IMR-90 (cell line): Measurements from ENCODE around the gene HDAC8. TPM values are rescaled to one million over a fixed set of nuclear protein-coding genes. Genes with fewer than 3 reads are reported as not detected.

ENCODE experiments used
- ATAC-seq: fragments of 200-7000 bp; cut with Tn5 transposase; 2 replicates; pipeline ENCODE4 v1.9.1; 2020; ENCODE audit warnings: low read depth, mild to moderate bottlenecking, moderate library complexity
- BruUV-seq: library from RNA; stranded (reverse); fragments of 400-500 nt; replicated peaks from 2 replicates; lab custom pipeline; 2021; lab: Mats Ljungman, UMichigan
- CTCF ChIA-PET: fragments of 300-600 bp; formaldehyde crosslinking; extraction: SDS; loops from one replicate; lab custom pipeline; 2021; ENCODE audit warnings: antibody characterized with exemption; lab: Yijun Ruan, JAX
- POLR2A ChIA-PET: fragments of 300-600 bp; sonication (Branson Sonifier 250); formaldehyde crosslinking; loops from one replicate; lab custom pipeline; 2022; ENCODE audit warnings: antibody characterized with exemption; ENCODE audit not compliant: unreplicated experiment; lab: Charles Lee
- DNase-seq: peaks from one replicate; pipeline ENCODE4 v3.0.0; 2013
- H2AFZ ChIP-seq: replicated peaks from 2 replicates; pipeline ENCODE3; 2013; ENCODE audit warnings: low read length, mild to moderate bottlenecking; ENCODE audit not compliant: poor library complexity
- H2AK5ac ChIP-seq: 2 replicates; pipeline ENCODE4 v1.6.1; 2013; ENCODE audit warnings: low read depth, low read length, inconsistent platforms
- H2AK9ac ChIP-seq: replicated peaks from 2 replicates; pipeline ENCODE3; 2013; ENCODE audit warnings: mild to moderate bottlenecking, low read depth, low read length, moderate library complexity; ENCODE audit not compliant: poor library complexity
- H2BK120ac ChIP-seq: 2 replicates; pipeline ENCODE4 v1.6.1; 2013; ENCODE audit warnings: low read depth, low read length, inconsistent platforms
- H2BK15ac ChIP-seq: 3 replicates; pipeline ENCODE4 v1.6.1; 2013; ENCODE audit warnings: low read depth, low read length, inconsistent platforms
- H2BK20ac ChIP-seq: 2 replicates; pipeline ENCODE4 v1.6.1; 2013; ENCODE audit warnings: low read depth, mild to moderate bottlenecking, inconsistent platforms, low read length, moderate library complexity
- H2BK5ac ChIP-seq: 2 replicates; pipeline ENCODE4 v1.6.1; 2013; ENCODE audit warnings: mild to moderate bottlenecking, low read depth, low read length, inconsistent platforms; ENCODE audit not compliant: poor library complexity, severe bottlenecking
- H3K14ac ChIP-seq: replicated peaks from 2 replicates; pipeline ENCODE4 v1.6.1; 2013; ENCODE audit warnings: low read depth, low read length, inconsistent platforms
- H3K18ac ChIP-seq: 2 replicates; pipeline ENCODE4 v1.6.1; 2013; ENCODE audit warnings: low read depth, low read length, control low read depth
- H3K23ac ChIP-seq: 2 replicates; pipeline ENCODE4 v1.6.1; 2013; ENCODE audit warnings: low read depth, low read length, inconsistent platforms
- H3K27ac ChIP-seq: 2 replicates; pipeline ENCODE4 v1.5.1; 2013; ENCODE audit warnings: mild to moderate bottlenecking, control low read depth, low read length; ENCODE audit not compliant: insufficient read depth
- H3K27me3 ChIP-seq: 2 replicates; pipeline ENCODE4 v1.6.1; 2013; ENCODE audit warnings: low read length; ENCODE audit not compliant: control insufficient read depth, insufficient read depth
- H3K36me3 ChIP-seq: 2 replicates; pipeline ENCODE4 v1.6.1; 2013; ENCODE audit warnings: low read length, mixed read lengths; ENCODE audit not compliant: control insufficient read depth, insufficient read depth
- H3K4ac ChIP-seq: 2 replicates; pipeline ENCODE4 v1.6.1; 2013; ENCODE audit warnings: low read depth, low read length, inconsistent platforms
- H3K4me1 ChIP-seq: 2 replicates; pipeline ENCODE4 v1.6.1; 2013; ENCODE audit warnings: low read length, mixed read lengths; ENCODE audit not compliant: control insufficient read depth, insufficient read depth
- H3K4me2 ChIP-seq: 2 replicates; pipeline ENCODE4 v1.6.1; 2013; ENCODE audit warnings: low read depth, mild to moderate bottlenecking, control low read depth, low read length, moderate library complexity
- H3K4me3 ChIP-seq: 2 replicates; pipeline ENCODE4 v1.5.1; 2013; ENCODE audit warnings: low read depth, mild to moderate bottlenecking, control low read depth, low read length, moderate library complexity; ENCODE audit not compliant: insufficient read depth
- H3K56ac ChIP-seq: 2 replicates; pipeline ENCODE4 v1.6.1; 2013; ENCODE audit warnings: low read length, inconsistent platforms; ENCODE audit not compliant: insufficient read depth; ENCODE audit errors: extremely low read depth
- H3K79me1 ChIP-seq, 2 experiments: 2 replicates each; pipeline ENCODE4 v1.6.1; 2013; ENCODE audit warnings: low read length in 2 of 2, inconsistent platforms in 1 of 2, low read depth in 1 of 2
- H3K9ac ChIP-seq: 2 replicates; pipeline ENCODE4 v1.6.1; 2013; ENCODE audit warnings: low read depth, low read length, control low read depth
- H3K9me1 ChIP-seq: 2 replicates; pipeline ENCODE4 v1.6.1; 2013; ENCODE audit warnings: low read length, inconsistent platforms; ENCODE audit not compliant: insufficient read depth
- H3K9me3 ChIP-seq: 2 replicates; pipeline ENCODE4 v1.6.1; 2013; ENCODE audit warnings: low read length; ENCODE audit not compliant: control insufficient read depth, insufficient read depth
- H4K20me1 ChIP-seq: 2 replicates; pipeline ENCODE4 v1.6.1; 2013; ENCODE audit warnings: low read length, inconsistent platforms; ENCODE audit not compliant: insufficient read depth
- H4K5ac ChIP-seq: 2 replicates; pipeline ENCODE4 v1.6.1; 2013; ENCODE audit warnings: mild to moderate bottlenecking, low read depth, low read length, control low read depth
- H4K8ac ChIP-seq, 2 experiments: 2 replicates each; pipeline ENCODE4 v1.6.1; 2013; ENCODE audit warnings: low read depth in 2 of 2, low read length in 2 of 2, control low read depth in 1 of 2, inconsistent platforms in 1 of 2
- H4K91ac ChIP-seq: 2 replicates; pipeline ENCODE4 v1.6.1; 2013; ENCODE audit warnings: low read depth, low read length, inconsistent platforms; ENCODE audit not compliant: insufficient read depth
- CEBPB ChIP-seq: IDR thresholded peaks from 2 replicates; pipeline ENCODE4 v1.6.1; 2012; ENCODE audit warnings: low read depth, low read length, improper control_type of control experiment
- SMC3 ChIP-seq: fragments of 150-350 bp; IDR thresholded peaks from 2 replicates; pipeline ENCODE4 v1.6.1; 2016; ENCODE audit warnings: low read depth, mild to moderate bottlenecking, antibody characterized with exemption, low read length, moderate library complexity
- WGBS, 2 experiments: methylation state at CpG; one replicate each; pipeline versions ENCODE4 v1.1.5 to v1.1.7; 2013; ENCODE audit warnings: missing lambda C conversion rate in 2 of 2; ENCODE audit not compliant: insufficient read length in 1 of 2; ENCODE audit errors: extremely low coverage in 2 of 2; 5-methylcytosine and 5-hydroxymethylcytosine counted together
- dilution Hi-C: fragments of 300-500 bp; cut with HindIII; formaldehyde crosslinking; loops from one replicate; pipeline ENCODE4 v1.14.3; 2018; ENCODE audit warnings: low sequenced_read_pairs; ENCODE audit not compliant: unreplicated experiment
- in situ Hi-C: fragments of 300-500 bp; cut with MboI; formaldehyde crosslinking; loops from 3 replicates; pipeline ENCODE4 v1.14.3; 2019; ENCODE audit warnings: low sequenced_read_pairs, inconsistent platforms, mixed read lengths
- intact Hi-C: fragments of 100-400 bp; cut with micrococcal nuclease; formaldehyde crosslinking; loops from 2 replicates; pipeline ENCODE4 v1.10.0; 2022
- polyA plus RNA-seq, 3 experiments: library from polyadenylated mRNA; depleted of rRNA; stranded (reverse); fragments of >200 nt; gene quantifications; 2 replicates each; pipeline ENCODE4 v1.2.3, GENCODE V29; 2012; ENCODE audit warnings: low replicate concordance in 1 of 3
- total RNA-seq: library from RNA; depleted of rRNA; stranded (reverse); fragments of >200 nt; gene quantifications from 2 replicates; pipeline ENCODE4 v1.2.3, GENCODE V29; 2012

The HDAC8 gene
- total and polyA plus RNA-seq, 2 of the 4 experiments (the other 2 are of a cell fraction): 16.1 to 28.5 TPM

DNA sequence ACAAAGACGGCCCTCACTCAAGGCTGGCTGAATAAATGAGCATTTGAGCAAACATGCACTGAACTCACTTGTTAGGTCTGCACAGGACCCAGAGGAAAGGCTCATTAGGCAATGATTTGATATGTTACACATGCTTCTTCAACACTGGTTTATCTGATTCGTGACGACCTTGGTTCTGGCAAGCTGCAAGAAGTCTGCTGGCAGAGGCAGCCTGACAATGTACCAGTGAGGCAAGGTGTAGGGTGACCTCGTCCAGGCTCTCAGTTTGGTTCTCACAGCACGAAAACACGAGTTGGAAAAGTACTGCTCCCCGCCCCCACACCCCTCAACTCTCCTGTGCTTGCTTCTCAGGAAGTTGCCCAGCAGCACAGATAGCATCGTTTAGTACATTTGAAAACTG is 203.8 kb downstream of the HDAC8 start:
- no peak for ATAC-seq
- Histone ChIP-seq H3K23ac (no peak overlapping the region), H4K8ac (no peak overlapping the region), H2BK5ac (no peak overlapping the region), H2AK5ac (no peak overlapping the region), H2BK20ac (no peak overlapping the region), H4K20me1 (no peaks in the 10 kb centered on the region), H3K4me2 (no peak overlapping the region), H3K9ac (no peak overlapping the region), H3K56ac (no peak overlapping the region), H2BK120ac (no peak overlapping the region), H3K9me1 (no peaks in the 10 kb centered on the region; the same call in 1 of the 2 replicates), H3K18ac (no peak overlapping the region), H3K4me3 (no peak overlapping the region), H3K27ac (no peak overlapping the region), H3K4me1 (no peaks in the 10 kb centered on the region), H3K36me3 (no peaks in the 10 kb centered on the region), H2BK15ac (no peak overlapping the region), H4K5ac (no peak overlapping the region), H2AFZ (no peak overlapping the region), H3K14ac (no peak overlapping the region), H3K9me3 (no peaks in the 10 kb centered on the region), H3K27me3 (peaks cover 28% of the 10 kb centered on the region), H3K79me1 (no peaks in the 10 kb centered on the region), H3K4ac (no peak overlapping the region), H2AK9ac (no peak overlapping the region), H4K91ac (no peak overlapping the region)
- 47% methylated on average over 2 of the region's 8 CpGs; no CpG with 5 or more reads in 1 of the 2 experiments for WGBS, 2 experiments
- BruUV-seq: no TSS peak
- ChIA-PET POLR2A (no interaction called here), CTCF (no interaction called here)
- dilution Hi-C loops (no loop called here), in situ Hi-C loops (no loop called here), intact Hi-C loops (no loop called here)
- TF ChIP-seq SMC3 (no peak), CEBPB (no peak)
- no peak for DNase-seq
